C4-2B (cell line): Measurements from ENCODE around the gene DIPK1A.

ENCODE experiments used
- ZFX ChIP-seq: fragments of 450-650 bp; IDR thresholded peaks from 2 replicates; pipeline ENCODE4 v1.6.1; 2017
- TF ChIP-seq, protein P1 (sequence below): fragments of 450-650 bp; conservative IDR thresholded peaks from 2 replicates; pipeline ENCODE4 v1.5.1; 2017; ENCODE audit warnings: mild to moderate bottlenecking

DNA sequence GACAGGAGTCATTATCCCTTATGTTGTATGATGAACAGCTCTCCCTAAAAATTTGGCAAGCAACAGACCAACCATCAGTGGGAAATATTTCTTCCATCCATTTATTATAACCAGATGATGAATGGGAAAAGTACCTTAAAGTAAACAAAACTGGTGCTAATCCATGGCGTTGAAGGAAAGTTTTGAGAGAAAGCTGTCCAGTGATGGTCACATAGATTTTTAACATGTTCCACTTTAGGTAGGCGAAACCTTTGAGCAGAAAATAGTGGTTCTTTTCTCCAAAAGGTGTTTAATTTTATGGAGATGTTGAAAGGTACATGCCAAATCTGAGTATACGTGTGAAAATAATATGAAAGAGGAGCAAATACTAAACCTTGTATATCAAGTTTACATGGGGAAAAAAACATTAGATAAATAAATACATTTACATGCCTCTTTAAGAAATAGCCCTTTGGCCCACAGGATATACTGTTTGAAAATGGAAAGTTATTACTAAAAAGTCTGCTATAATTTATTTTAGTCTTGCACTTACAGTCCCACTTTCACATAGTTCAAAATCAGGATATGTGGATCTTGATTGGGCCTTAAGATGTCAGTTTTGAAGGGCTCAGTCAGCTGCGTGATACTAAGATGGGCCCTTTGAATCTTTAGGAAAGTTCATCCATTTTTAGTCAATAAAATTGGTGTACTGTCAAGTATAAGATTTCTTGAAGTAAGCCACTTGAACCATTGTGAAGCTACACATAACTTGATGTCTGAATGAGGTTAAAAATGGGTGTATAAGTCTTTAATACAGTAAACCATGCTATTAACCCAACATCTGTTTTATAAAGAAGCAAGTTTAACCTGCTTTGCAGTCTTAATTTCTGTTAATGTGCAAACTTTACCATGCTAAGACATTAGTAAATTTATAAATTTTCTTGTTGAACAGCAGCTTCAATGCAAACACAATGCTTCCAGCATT is 118.9 kb downstream of the DIPK1A start:
- TF ChIP-seq, protein P1, sequence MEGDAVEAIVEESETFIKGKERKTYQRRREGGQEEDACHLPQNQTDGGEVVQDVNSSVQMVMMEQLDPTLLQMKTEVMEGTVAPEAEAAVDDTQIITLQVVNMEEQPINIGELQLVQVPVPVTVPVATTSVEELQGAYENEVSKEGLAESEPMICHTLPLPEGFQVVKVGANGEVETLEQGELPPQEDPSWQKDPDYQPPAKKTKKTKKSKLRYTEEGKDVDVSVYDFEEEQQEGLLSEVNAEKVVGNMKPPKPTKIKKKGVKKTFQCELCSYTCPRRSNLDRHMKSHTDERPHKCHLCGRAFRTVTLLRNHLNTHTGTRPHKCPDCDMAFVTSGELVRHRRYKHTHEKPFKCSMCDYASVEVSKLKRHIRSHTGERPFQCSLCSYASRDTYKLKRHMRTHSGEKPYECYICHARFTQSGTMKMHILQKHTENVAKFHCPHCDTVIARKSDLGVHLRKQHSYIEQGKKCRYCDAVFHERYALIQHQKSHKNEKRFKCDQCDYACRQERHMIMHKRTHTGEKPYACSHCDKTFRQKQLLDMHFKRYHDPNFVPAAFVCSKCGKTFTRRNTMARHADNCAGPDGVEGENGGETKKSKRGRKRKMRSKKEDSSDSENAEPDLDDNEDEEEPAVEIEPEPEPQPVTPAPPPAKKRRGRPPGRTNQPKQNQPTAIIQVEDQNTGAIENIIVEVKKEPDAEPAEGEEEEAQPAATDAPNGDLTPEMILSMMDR: no peak
- TF ChIP-seq ZFX: no peak
